HepG2 (cell line): Measurements from ENCODE around the gene HHATL. TPM values are rescaled to one million over a fixed set of nuclear protein-coding genes. Genes with fewer than 3 reads are reported as not detected.

Experiments used
- FOSL1 ChIP-seq: sonication (generic); formaldehyde crosslinking; IDR thresholded peaks from 2 replicates; pipeline ENCODE4 v1.9.0; 2021; ENCODE audit warnings: missing genetic modification reagents, borderline replicate concordance
- GATAD1 ChIP-seq: IDR thresholded peaks from 2 replicates; pipeline ENCODE4 v1.6.1; 2016; ENCODE audit warnings: missing genetic modification reagents, missing compliant biosample characterization
- HNRNPL ChIP-seq: fragments of 200-400 bp; formaldehyde crosslinking; IDR thresholded peaks from 2 replicates; pipeline ENCODE4 v1.6.1; 2017; ENCODE audit warnings: mild to moderate bottlenecking, low read depth, low read length
- MIER3 ChIP-seq: IDR thresholded peaks from 2 replicates; pipeline ENCODE4 v1.6.1; 2016; ENCODE audit warnings: missing compliant biosample characterization, borderline replicate concordance
- NFYB ChIP-seq: sonication (generic); formaldehyde crosslinking; IDR thresholded peaks from 2 replicates; pipeline ENCODE4 v1.4.0; 2020; ENCODE audit warnings: missing genetic modification reagents
- ONECUT2 ChIP-seq: sonication (generic); formaldehyde crosslinking; IDR thresholded peaks from 2 replicates; pipeline ENCODE4 v1.4.0; 2020; ENCODE audit warnings: missing genetic modification reagents
- REPIN1 ChIP-seq: sonication (generic); formaldehyde crosslinking; IDR thresholded peaks from 2 replicates; pipeline ENCODE4 v1.8.0; 2022; ENCODE audit warnings: missing genetic modification reagents, low read depth, mild to moderate bottlenecking, borderline replicate concordance
- SAFB2 ChIP-seq: sonication (generic); formaldehyde crosslinking; IDR thresholded peaks from 2 replicates; pipeline ENCODE4 v1.5.1; 2020; ENCODE audit warnings: missing genetic modification reagents, low read depth, mild to moderate bottlenecking, borderline replicate concordance
- SALL1 ChIP-seq: sonication (generic); formaldehyde crosslinking; IDR thresholded peaks from 2 replicates; pipeline ENCODE4 v1.8.0; 2022; ENCODE audit warnings: mild to moderate bottlenecking, missing genetic modification reagents
- ZNF12 ChIP-seq: sonication (generic); formaldehyde crosslinking; IDR thresholded peaks from 2 replicates; pipeline ENCODE4 v1.5.0; 2020; ENCODE audit warnings: missing genetic modification reagents
- ZNF792 ChIP-seq: IDR thresholded peaks from 2 replicates; pipeline ENCODE4 v1.6.1; 2016
- polyA plus RNA-seq, 8 experiments: library from polyadenylated mRNA; depleted of rRNA in 3 of 8; stranded (reverse) in 7 of 8; unstranded in 1 of 8; fragments of >200 nt; fragmentation: Illumina TruSeq in 4 of 8; extraction: Trizol in 4 of 8; gene quantifications; 2 replicates each; pipeline versions ENCODE4 v1.2.1 to v1.2.3, GENCODE V29; 2011 to 2016; ENCODE audit warnings: low read depth in 4 of 8, missing spikeins in 1 of 8, mixed read lengths in 1 of 8; ENCODE audit not compliant: insufficient read depth in 1 of 8
- total RNA-seq, 5 experiments: library from RNA; depleted of rRNA; stranded (reverse); fragments of >200 nt; fragmentation: Illumina TruSeq; extraction: Trizol; gene quantifications; 2 replicates each; pipeline ENCODE4 v1.2.3, GENCODE V29; 2016; ENCODE audit warnings: low read depth in 1 of 5
- TF ChIP-seq, protein P1 (sequence below): sonication (generic); formaldehyde crosslinking; IDR thresholded peaks from 2 replicates; pipeline ENCODE4 v1.5.0; 2020; ENCODE audit warnings: mild to moderate bottlenecking, missing genetic modification reagents
- TF ChIP-seq, protein P2 (sequence below): sonication (generic); formaldehyde crosslinking; IDR thresholded peaks from 2 replicates; pipeline ENCODE4 v1.4.0; 2020; ENCODE audit warnings: missing genetic modification reagents
- TF ChIP-seq, protein P3 (sequence below): sonication (generic); formaldehyde crosslinking; IDR thresholded peaks from 2 replicates; pipeline ENCODE4 v1.4.0; 2020; ENCODE audit warnings: mild to moderate bottlenecking, missing genetic modification reagents
- TF ChIP-seq, protein P4 (sequence below): IDR thresholded peaks from 2 replicates; pipeline ENCODE4 v1.6.1; 2012; ENCODE audit warnings: low read length, improper control_type of control experiment
- TF ChIP-seq, protein P5 (sequence below): sonication (generic); formaldehyde crosslinking; IDR thresholded peaks from 2 replicates; pipeline ENCODE4 v1.5.0; 2020; ENCODE audit warnings: missing genetic modification reagents, mild to moderate bottlenecking, borderline replicate concordance

Gene HHATL
- total and polyA plus RNA-seq, 2 of the 13 experiments (the other 11 are each of a cell fraction or from before 2014, with no cell fraction given) = 0.26 TPM; not detected in 1

DNA sequence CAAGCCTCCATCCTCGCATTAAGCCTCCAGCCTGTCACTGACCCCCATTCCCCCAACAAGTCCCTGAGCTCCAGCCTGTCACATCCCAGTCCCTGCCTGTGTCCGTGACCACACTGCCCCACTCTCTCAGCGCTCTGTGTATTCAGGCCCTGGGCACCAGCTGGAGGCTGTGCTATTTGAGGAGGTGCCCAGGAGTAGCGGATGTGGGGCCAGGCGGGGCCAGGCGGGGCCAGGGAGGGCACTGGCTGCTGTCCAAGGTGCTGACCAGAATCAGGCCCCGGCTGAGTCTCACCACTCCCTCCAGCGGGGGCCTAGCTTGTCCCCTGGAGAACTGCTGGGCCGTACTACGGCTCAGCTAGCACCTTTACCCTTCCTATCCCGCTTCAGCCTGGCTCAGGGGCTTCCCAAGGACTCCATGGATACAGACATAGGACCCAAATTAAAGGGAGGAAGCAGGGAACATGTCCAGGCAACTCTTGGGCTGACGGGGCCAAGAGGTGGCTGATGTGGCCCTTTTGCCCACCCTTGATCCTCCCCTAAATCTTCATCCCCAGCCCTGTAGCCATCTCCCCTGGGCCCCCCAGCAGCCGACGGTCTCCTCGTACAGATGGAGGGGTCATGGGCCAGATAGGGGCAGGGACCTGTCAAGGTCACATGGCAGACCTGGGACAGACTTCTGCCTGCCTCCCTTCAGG, 1.1 kb downstream of the HHATL start (continued):
- TF ChIP-seq, protein P1, sequence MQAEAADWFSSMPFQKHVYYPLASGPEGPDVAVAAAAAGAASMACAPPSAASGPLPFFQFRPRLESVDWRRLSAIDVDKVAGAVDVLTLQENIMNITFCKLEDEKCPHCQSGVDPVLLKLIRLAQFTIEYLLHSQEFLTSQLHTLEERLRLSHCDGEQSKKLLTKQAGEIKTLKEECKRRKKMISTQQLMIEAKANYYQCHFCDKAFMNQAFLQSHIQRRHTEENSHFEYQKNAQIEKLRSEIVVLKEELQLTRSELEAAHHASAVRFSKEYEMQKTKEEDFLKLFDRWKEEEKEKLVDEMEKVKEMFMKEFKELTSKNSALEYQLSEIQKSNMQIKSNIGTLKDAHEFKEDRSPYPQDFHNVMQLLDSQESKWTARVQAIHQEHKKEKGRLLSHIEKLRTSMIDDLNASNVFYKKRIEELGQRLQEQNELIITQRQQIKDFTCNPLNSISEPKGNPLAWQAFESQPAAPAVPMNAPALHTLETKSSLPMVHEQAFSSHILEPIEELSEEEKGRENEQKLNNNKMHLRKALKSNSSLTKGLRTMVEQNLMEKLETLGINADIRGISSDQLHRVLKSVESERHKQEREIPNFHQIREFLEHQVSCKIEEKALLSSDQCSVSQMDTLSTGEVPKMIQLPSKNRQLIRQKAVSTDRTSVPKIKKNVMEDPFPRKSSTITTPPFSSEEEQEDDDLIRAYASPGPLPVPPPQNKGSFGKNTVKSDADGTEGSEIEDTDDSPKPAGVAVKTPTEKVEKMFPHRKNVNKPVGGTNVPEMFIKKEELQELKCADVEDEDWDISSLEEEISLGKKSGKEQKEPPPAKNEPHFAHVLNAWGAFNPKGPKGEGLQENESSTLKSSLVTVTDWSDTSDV (CRISPR knock-in tag) = 0 out of 2 replicates have a peak, but pooled peaks have one; percentile 44
- peak; percentile 94 for TF ChIP-seq HNRNPL
- peak; percentile 49; the same call in 1 of the 2 replicates for TF ChIP-seq ONECUT2 (CRISPR knock-in tag)
- peak; percentile 62; the same call in 1 of the 2 replicates for TF ChIP-seq ZNF12 (CRISPR knock-in tag)
- TF ChIP-seq MIER3 = peak; percentile 65; the same call in 1 of the 2 replicates
- TF ChIP-seq, protein P2, sequence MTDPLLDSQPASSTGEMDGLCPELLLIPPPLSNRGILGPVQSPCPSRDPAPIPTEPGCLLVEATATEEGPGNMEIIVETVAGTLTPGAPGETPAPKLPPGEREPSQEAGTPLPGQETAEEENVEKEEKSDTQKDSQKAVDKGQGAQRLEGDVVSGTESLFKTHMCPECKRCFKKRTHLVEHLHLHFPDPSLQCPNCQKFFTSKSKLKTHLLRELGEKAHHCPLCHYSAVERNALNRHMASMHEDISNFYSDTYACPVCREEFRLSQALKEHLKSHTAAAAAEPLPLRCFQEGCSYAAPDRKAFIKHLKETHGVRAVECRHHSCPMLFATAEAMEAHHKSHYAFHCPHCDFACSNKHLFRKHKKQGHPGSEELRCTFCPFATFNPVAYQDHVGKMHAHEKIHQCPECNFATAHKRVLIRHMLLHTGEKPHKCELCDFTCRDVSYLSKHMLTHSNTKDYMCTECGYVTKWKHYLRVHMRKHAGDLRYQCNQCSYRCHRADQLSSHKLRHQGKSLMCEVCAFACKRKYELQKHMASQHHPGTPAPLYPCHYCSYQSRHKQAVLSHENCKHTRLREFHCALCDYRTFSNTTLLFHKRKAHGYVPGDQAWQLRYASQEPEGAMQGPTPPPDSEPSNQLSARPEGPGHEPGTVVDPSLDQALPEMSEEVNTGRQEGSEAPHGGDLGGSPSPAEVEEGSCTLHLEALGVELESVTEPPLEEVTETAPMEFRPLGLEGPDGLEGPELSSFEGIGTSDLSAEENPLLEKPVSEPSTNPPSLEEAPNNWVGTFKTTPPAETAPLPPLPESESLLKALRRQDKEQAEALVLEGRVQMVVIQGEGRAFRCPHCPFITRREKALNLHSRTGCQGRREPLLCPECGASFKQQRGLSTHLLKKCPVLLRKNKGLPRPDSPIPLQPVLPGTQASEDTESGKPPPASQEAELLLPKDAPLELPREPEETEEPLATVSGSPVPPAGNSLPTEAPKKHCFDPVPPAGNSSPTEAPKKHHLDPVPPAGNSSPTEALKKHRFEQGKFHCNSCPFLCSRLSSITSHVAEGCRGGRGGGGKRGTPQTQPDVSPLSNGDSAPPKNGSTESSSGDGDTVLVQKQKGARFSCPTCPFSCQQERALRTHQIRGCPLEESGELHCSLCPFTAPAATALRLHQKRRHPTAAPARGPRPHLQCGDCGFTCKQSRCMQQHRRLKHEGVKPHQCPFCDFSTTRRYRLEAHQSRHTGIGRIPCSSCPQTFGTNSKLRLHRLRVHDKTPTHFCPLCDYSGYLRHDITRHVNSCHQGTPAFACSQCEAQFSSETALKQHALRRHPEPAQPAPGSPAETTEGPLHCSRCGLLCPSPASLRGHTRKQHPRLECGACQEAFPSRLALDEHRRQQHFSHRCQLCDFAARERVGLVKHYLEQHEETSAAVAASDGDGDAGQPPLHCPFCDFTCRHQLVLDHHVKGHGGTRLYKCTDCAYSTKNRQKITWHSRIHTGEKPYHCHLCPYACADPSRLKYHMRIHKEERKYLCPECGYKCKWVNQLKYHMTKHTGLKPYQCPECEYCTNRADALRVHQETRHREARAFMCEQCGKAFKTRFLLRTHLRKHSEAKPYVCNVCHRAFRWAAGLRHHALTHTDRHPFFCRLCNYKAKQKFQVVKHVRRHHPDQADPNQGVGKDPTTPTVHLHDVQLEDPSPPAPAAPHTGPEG (CRISPR knock-in tag) = peak; percentile 86
- peak; percentile 24; the same call in 1 of the 2 replicates for TF ChIP-seq FOSL1 (CRISPR knock-in tag)
- TF ChIP-seq, protein P3, sequence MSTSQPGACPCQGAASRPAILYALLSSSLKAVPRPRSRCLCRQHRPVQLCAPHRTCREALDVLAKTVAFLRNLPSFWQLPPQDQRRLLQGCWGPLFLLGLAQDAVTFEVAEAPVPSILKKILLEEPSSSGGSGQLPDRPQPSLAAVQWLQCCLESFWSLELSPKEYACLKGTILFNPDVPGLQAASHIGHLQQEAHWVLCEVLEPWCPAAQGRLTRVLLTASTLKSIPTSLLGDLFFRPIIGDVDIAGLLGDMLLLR (CRISPR knock-in tag) = peak; percentile 43; the same call in 1 of the 2 replicates
- TF ChIP-seq SALL1 (CRISPR knock-in tag) = peak; percentile 95
- peak; percentile 76 for TF ChIP-seq REPIN1 (CRISPR knock-in tag)
- TF ChIP-seq NFYB (CRISPR knock-in tag) = 0 out of 2 replicates have a peak, but pooled peaks have one; percentile 24
- TF ChIP-seq GATAD1 (CRISPR knock-in tag) = peak; percentile 61
- TF ChIP-seq ZNF792 (CRISPR knock-in tag) = peak; percentile 94
- no peak for TF ChIP-seq SAFB2
- TF ChIP-seq, protein P4, sequence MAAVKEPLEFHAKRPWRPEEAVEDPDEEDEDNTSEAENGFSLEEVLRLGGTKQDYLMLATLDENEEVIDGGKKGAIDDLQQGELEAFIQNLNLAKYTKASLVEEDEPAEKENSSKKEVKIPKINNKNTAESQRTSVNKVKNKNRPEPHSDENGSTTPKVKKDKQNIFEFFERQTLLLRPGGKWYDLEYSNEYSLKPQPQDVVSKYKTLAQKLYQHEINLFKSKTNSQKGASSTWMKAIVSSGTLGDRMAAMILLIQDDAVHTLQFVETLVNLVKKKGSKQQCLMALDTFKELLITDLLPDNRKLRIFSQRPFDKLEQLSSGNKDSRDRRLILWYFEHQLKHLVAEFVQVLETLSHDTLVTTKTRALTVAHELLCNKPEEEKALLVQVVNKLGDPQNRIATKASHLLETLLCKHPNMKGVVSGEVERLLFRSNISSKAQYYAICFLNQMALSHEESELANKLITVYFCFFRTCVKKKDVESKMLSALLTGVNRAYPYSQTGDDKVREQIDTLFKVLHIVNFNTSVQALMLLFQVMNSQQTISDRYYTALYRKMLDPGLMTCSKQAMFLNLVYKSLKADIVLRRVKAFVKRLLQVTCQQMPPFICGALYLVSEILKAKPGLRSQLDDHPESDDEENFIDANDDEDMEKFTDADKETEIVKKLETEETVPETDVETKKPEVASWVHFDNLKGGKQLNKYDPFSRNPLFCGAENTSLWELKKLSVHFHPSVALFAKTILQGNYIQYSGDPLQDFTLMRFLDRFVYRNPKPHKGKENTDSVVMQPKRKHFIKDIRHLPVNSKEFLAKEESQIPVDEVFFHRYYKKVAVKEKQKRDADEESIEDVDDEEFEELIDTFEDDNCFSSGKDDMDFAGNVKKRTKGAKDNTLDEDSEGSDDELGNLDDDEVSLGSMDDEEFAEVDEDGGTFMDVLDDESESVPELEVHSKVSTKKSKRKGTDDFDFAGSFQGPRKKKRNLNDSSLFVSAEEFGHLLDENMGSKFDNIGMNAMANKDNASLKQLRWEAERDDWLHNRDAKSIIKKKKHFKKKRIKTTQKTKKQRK = no peak
- TF ChIP-seq, protein P5, sequence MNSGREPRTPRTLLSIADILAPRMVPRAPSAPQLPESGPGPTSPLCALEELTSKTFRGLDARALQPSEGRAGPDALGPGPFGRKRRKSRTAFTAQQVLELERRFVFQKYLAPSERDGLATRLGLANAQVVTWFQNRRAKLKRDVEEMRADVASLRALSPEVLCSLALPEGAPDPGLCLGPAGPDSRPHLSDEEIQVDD (CRISPR knock-in tag) = peak; percentile 74; the same call in 1 of the 2 replicates
